GM20431 (cell line): Measurements from ENCODE around the gene CGB2.
"Not testable (repeated sequence)": the region's sequence is repeated elsewhere in the genome, so short reads cannot be mapped to it uniquely, and the experiment has no call there.

Experiments
- in situ Hi-C: fragments of 300-500 bp; cut with MseI, MboI; formaldehyde crosslinking; loops from one replicate; pipeline ENCODE4 v1.15.0; 2020; ENCODE audit warnings: low sequenced_read_pairs; ENCODE audit not compliant: unreplicated experiment

The CGB2 gene

GRCh38 chr19:49064029-49064629, 32.4 kb downstream of the CGB2 start:
- in situ Hi-C loops, result no loop called here

- in situ Hi-C loops, result no loop called here
Observed at GRCh38 chr19:49064768-49065611, 33.3 kb downstream of the CGB2 start, which contains the start of gene NTF4. TSS of gene NTF4 (minus strand) at chr19:49064818. CDS start at chr19:49061997, 2,821 bp downstream.

- in situ Hi-C loops, result no loop called here
Observed at GRCh38 chr19:49065905-49066512, 34.3 kb downstream of the CGB2 start.

DNA sequence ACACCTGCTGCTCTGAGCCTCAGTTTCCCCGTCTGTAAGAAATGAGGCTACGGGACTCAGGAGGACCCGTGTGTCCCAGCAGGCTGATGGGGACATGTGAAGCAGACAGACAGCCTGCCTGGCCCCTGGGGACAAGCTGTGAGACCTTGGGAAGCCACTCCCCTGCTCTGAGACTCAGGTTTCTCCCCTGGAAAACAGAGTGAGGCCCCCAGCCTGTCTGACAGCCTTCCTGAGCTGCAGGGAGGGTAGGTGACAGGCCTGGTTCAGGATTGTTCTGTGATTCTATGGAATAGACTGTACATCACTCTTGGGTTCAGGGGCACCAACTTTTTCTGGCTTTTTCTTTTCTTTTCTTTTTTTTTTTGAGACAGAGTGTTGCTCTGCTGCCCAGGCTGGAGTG, 35.9 kb downstream of the CGB2 start:
- in situ Hi-C loops, result no loop called here

DNA sequence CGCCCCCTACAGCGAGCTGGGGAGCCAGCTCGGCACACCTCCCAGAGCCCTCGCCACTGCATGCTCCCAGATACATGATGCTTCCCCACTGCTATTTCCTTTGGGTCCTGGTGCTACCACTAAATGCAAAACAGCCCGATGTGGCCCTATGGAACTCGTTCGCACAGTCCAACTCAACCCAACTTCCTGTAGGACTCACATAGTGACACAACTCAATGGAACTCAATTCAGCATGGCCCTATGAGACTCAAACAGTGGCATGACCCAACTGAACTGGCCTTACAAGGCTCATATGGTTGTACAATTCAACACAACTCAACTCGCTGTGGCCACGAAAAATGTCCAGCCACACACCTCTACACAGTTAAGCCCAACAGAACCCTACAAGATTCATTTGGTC, 37.3 kb downstream of the CGB2 start:
- in situ Hi-C loops, result no loop called here

DNA sequence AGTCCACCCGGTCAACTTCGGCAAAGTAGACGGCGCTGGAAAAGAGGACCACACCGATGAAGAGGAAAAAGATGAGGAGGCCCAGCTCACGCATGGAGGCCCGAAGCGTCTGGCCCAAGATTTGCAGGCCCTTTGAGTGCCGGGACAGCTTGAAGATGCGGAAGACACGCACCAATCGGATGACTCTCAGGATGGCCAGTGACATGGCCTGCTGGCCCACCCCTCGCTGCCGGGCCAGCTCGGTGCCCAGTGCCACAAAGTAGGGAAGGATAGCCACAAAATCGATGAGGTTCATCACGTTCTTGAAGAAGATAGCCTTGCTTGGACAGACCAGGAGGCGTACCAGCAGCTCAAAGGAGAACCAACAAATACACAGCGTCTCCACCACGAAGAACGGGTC, 38.7 kb downstream of the CGB2 start:
- in situ Hi-C loops, result no loop called here

GRCh38 chr19:49071860-49072547, 40.3 kb downstream of the CGB2 start:
- in situ Hi-C loops, result no loop called here

DNA sequence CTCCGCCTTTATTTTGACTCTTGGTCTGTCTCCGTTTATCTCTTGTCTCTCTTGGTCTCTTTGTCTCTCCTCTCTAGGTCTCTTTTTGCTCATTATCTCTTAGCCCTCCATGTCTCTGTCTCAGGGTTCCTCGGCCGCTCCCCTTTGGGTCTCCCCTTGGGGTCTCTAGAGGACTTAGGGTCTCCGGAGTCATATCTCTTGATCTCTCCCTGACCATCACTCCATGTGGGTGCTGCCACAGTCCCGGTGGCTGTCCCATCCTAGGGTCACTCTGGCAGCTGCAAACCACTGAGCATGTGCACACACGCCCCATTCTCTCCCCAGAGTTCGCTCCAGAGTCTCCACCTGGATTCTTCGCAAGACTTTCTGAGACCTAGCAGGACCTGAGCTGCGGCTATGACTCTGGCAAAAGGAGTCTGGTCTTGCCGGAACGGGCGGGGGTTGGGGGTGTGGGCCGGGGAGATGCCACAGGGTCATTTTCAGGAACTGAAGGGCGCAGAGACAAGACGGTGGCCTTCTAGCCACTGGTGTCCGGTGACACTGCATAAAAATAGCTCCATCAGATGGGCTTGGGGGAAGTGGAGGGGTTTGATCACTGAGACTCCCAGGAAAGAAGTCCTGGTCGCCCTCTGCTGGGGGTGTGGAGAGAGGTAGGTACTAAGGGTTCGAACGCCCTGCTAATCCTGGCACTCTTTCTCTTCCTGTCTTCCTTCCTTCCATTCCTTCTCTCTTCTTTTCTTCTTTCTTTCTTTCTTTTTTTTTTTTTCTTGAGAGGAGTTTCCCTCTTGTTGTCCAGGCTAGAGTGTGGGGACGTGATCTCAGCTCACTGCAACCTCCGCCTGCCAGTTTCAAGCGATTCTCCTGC, 42.1 kb downstream of the CGB2 start:
- in situ Hi-C loops, result no loop called here

DNA sequence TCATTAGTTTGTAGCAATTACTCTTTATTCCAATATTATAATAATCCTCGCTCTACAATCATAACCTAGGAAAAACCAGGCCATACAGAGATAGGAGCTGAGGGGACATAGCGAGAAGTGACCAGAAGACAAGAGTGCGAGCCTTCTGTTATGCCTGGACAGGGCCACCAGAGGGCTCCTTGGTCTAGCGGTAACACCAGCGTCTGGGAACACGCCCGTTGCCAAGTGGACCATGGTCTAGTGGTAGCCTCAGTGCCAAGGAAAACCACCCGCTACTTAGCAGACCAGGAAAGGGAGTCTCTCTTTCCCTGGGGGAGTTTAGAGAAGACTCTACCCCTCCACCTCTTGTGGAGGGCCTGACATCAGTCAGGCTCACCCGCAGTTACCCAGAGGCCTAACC, 43.2 kb downstream of the CGB2 start:
- in situ Hi-C loops, result not testable (repeated sequence)

- in situ Hi-C loops, result no loop called here
Observed at GRCh38 chr19:49080392-49080791, 48.7 kb downstream of the CGB2 start.

DNA sequence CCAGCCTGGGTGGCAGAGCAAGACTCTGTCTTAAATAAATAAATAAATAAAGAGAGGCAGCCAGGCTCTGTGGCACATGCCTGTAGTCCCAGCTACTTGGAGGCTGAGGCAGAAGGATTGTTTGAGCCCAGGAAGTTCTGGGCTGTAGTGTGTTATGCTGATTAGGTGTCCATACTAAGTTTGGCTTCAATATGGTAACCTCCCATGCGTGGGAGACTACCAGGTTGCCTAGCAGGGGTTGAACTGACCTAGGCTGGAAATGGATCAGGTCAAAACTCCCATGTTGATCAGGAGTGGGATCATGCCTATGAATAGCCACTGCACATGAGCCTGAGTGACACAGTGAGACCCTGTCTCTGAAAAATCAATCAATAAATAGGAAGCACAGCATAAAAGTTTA, 49.6 kb downstream of the CGB2 start:
- in situ Hi-C loops, result no loop called here
